Measurements from ENCODE around the gene CTNNA1. TPM values are rescaled to one million over a fixed set of nuclear protein-coding genes. Genes with fewer than 3 reads are reported as not detected.

CTNNA1 gene
- total and polyA plus RNA-seq, 2 of the 8 experiments (the other 6 are each of a cell fraction or from before 2014, with no cell fraction given) = 115 to 349 TPM

GRCh38 chr5:138792195-138792790 is 39.1 kb downstream of the CTNNA1 start:
- Histone ChIP-seq H2BK120ac (replicated peaks; ENCODE audit: low read depth, low read length) (no peak overlapping the region), H3K4me2 (ENCODE audit: insufficient read depth in 1 of 2, low read depth in 2 of 2, low read length in 2 of 2) (no peak overlapping the region), H3K4me1 (replicated peaks in 1 of 4; ENCODE audit: control insufficient read depth in 3 of 4, insufficient read depth in 4 of 4, low read length in 3 of 4) (peaks cover 0 to 4% (median 0%) of the 10 kb centered on the region in 4 experiments; a peak in 2 of 7 replicates), H3K9ac (replicated peaks in 1 of 4; ENCODE audit: extremely low read depth in 1 of 4, low read depth in 3 of 4, low read length in 3 of 4) (no peak overlapping the region), H3K18ac (ENCODE audit: extremely low read depth, low read length) (no peak overlapping the region), H2BK5ac (ENCODE audit: low read depth, low read length) (no peak overlapping the region), H3K56ac (replicated peaks; ENCODE audit: insufficient read length, low read depth, low read length) (no peak overlapping the region), H3K14ac (ENCODE audit: insufficient read length) (no peak overlapping the region), H3K4ac (replicated peaks; ENCODE audit: insufficient read length, low read depth, low read length) (no peak overlapping the region), H3K79me2 (ENCODE audit: control insufficient read depth in 1 of 2, insufficient read depth in 2 of 2, low read length in 2 of 2) (peaks cover 0 to 80% of the 10 kb centered on the region in 2 experiments; a peak in 3 of 4 replicates), H4K91ac (replicated peaks; ENCODE audit: insufficient read length, low read length) (no peak overlapping the region), H3K4me3 (ENCODE audit: extremely low read depth in 1 of 4, insufficient read depth in 2 of 4, low read depth in 3 of 4, low read length in 4 of 4) (no peak overlapping the region), H4K5ac (ENCODE audit: insufficient read length, low read depth, low read length) (no peak overlapping the region), H3K23ac (ENCODE audit: insufficient read length) (no peak overlapping the region), H3K27me3 (replicated peaks in 1 of 4; ENCODE audit: control insufficient read depth in 3 of 4, extremely low read depth in 1 of 4, insufficient read depth in 3 of 4, low read length in 3 of 4) (no peaks in the 10 kb centered on the region), H4K8ac (ENCODE audit: extremely low read depth, insufficient read depth, low read length) (no peak overlapping the region), H3K79me1 (ENCODE audit: low read depth, low read length) (peaks cover 3% of the 10 kb centered on the region; the same call in 1 of the 2 replicates), H2BK20ac (ENCODE audit: low read length) (no peak overlapping the region), H3K23me2 (ENCODE audit: low read depth, low read length) (no peaks in the 10 kb centered on the region), H3K9me3 (ENCODE audit: insufficient read depth in 2 of 2, low read depth in 1 of 2, low read length in 1 of 2) (no peaks in the 10 kb centered on the region), H2AK5ac (ENCODE audit: low read depth, low read length) (no peak overlapping the region), H3K27ac (ENCODE audit: low read depth, low read length) (no peak overlapping the region), H2AFZ (ENCODE audit: low read length) (no peak overlapping the region), H2BK15ac (ENCODE audit: low read length) (no peak overlapping the region), H2BK12ac (ENCODE audit: low read depth, low read length) (no peak overlapping the region), H3K36me3 (ENCODE audit: control insufficient read depth in 2 of 4, insufficient read depth in 4 of 4, low read length in 3 of 4) (peaks cover 0 to 3% (median 0%) of the 10 kb centered on the region in 4 experiments; a peak in 1 of 8 replicates), H4K20me1 (replicated peaks in 1 of 2; ENCODE audit: control insufficient read depth in 1 of 2, insufficient read depth in 2 of 2, low read length in 2 of 2) (peaks cover 5 to 13% of the 10 kb centered on the region in 2 experiments)
- 89% methylated on average over 4 of the region's 4 CpGs; no CpG with 5 or more reads in 1 of the 2 experiments for WGBS, 2 experiments (ENCODE audit: extremely low coverage in 1 of 2, insufficient coverage in 1 of 2, insufficient read length in 1 of 2, insufficient replicate concordance in 2 of 2, low coverage in 1 of 2, low lambda C conversion rate in 2 of 2, missing lambda C conversion rate in 1 of 2)
- ChIA-PET POLR2A (ENCODE audit: partially characterized antibody) (interaction anchor here (0.6 to 1.7 kb wide), 5 partner anchors 12 to 47 kb away, joined by 3 to 4 read pairs (median 3); no protein-coding TSS in a partner anchor), CTCF (ENCODE audit: partially characterized antibody) (interaction anchor here (0.6 to 6.5 kb wide), 12 partner anchors 12 to 686 kb away, joined by 3 to 40 read pairs (median 4); no protein-coding TSS in a partner anchor)
- FAIRE-seq (no peak), DNase-seq (ENCODE audit: low read depth in 1 of 2, low spot score in 2 of 2) (no peak)
- TF ChIP-seq RNF2 (IDR thresholded peaks at IDR 0.05; ENCODE audit: borderline replicate concordance, low read depth, low read length, missing control alignments, poor library complexity, severe bottlenecking) = no peak
- no peak for TF ChIP-seq JUND (IDR thresholded peaks at IDR 0.05; ENCODE audit: low read length)
- no peak for TF ChIP-seq SRF (IDR thresholded peaks at IDR 0.05; ENCODE audit: low read depth, low read length)
